Activated CD4-positive, alpha-beta T cell treated with anti-CD3 and anti-CD28 coated beads for 48 hours (primary cell): ENCODE results near the gene CEP170.

Experiments
- DNase-seq: peaks from one replicate; pipeline ENCODE4 v3.0.0-alpha.2; 2020

The CEP170 gene

GRCh38 chr1:243267914-243268653, 13.0 kb upstream of the CEP170 start:
- DNase-seq: no peak

- DNase-seq: no peak
Observed at GRCh38 chr1:243267471-243267880, 12.4 kb upstream of the CEP170 start.

GRCh38 chr1:243266231-243266630, 11.2 kb upstream of the CEP170 start:
- no peak for DNase-seq

- DNase-seq: no peak
Observed at GRCh38 chr1:243264717-243265116, 9.6 kb upstream of the CEP170 start.

- DNase-seq: no peak
Observed at GRCh38 chr1:243261390-243261789, 6.3 kb upstream of the CEP170 start.

GRCh38 chr1:243260221-243260880, 5.3 kb upstream of the CEP170 start:
- no peak for DNase-seq

- DNase-seq: no peak
Observed at GRCh38 chr1:243258731-243259130, 3.6 kb upstream of the CEP170 start.

GRCh38 chr1:243257189-243257588, 2.1 kb upstream of the CEP170 start:
- no peak for DNase-seq

GRCh38 chr1:243256590-243256989, 1.5 kb upstream of the CEP170 start:
- no peak for DNase-seq

- peak; percentile 96 for DNase-seq
Observed at GRCh38 chr1:243255791-243256512, 871 bp upstream of the CEP170 start, which contains the start of gene SDCCAG8. SDCCAG8 (plus strand) TSS chr1:243256041; CDS start chr1:243256174, 133 bp downstream.

GRCh38 chr1:243254233-243254926, 701 bp downstream of the CEP170 start:
- peak; percentile 79 for DNase-seq

- DNase-seq: peak; percentile 13
Observed at GRCh38 chr1:243253926-243254232, 1.2 kb downstream of the CEP170 start.

- no peak for DNase-seq
Observed at GRCh38 chr1:243253211-243253925, 1.7 kb downstream of the CEP170 start.

GRCh38 chr1:243251539-243251938, 3.5 kb downstream of the CEP170 start:
- no peak for DNase-seq

GRCh38 chr1:243250102-243250501, 5.0 kb downstream of the CEP170 start:
- DNase-seq: no peak

GRCh38 chr1:243249214-243249613, 5.9 kb downstream of the CEP170 start:
- no peak for DNase-seq

- no peak for DNase-seq
Observed at GRCh38 chr1:243247901-243248300, 7.2 kb downstream of the CEP170 start.

- DNase-seq: no peak
Observed at GRCh38 chr1:243246916-243247315, 8.2 kb downstream of the CEP170 start.

- no peak for DNase-seq
Observed at GRCh38 chr1:243244432-243244841, 10.6 kb downstream of the CEP170 start.

GRCh38 chr1:243236604-243237252, 18.4 kb downstream of the CEP170 start:
- no peak for DNase-seq

- DNase-seq: no peak
Observed at GRCh38 chr1:243234978-243235647, 20.0 kb downstream of the CEP170 start.
